Neural cell (in vitro differentiated cells): ENCODE data around the gene CEP126.

Experiments used
- CTCF ChIP-seq: fragments of 450-650 bp; IDR thresholded peaks from 2 replicates; pipeline ENCODE4 v1.5.1; 2014; ENCODE audit warnings: antibody characterized with exemption, mild to moderate bottlenecking, moderate library complexity; ENCODE audit not compliant: poor library complexity, severe bottlenecking
- POLR2AphosphoS5 ChIP-seq: IDR thresholded peaks from 2 replicates; pipeline ENCODE4 v1.6.1; 2012
- REST ChIP-seq: IDR thresholded peaks from 2 replicates; pipeline ENCODE4 v1.6.1; 2012; ENCODE audit warnings: borderline replicate concordance
- SMC3 ChIP-seq: fragments of 450-650 bp; conservative IDR thresholded peaks from 2 replicates; pipeline ENCODE4 v1.6.1; 2014; ENCODE audit warnings: antibody characterized with exemption, mild to moderate bottlenecking, moderate library complexity; ENCODE audit not compliant: poor library complexity

- TF ChIP-seq CTCF (no peak), REST (no peak), SMC3 (no peak), POLR2AphosphoS5 (no peak)
These were observed 34.9 kb downstream of the CEP126 start for GRCh38 chr11:101949680-101950220.
